HepG2 (cell line): Measurements from ENCODE around the gene JPT1. TPM values are rescaled to one million over a fixed set of nuclear protein-coding genes. Genes with fewer than 3 reads are reported as not detected.

Source experiments
- ATF5 ChIP-seq: sonication (generic); formaldehyde crosslinking; IDR thresholded peaks from 2 replicates; pipeline ENCODE4 v1.4.0; 2020; ENCODE audit warnings: mild to moderate bottlenecking, low read depth, missing genetic modification reagents
- ATRX ChIP-seq: sonication (generic); formaldehyde crosslinking; IDR thresholded peaks from 2 replicates; pipeline ENCODE4 v1.4.0; 2020; ENCODE audit warnings: missing genetic modification reagents, borderline replicate concordance
- CENPT ChIP-seq: sonication (generic); formaldehyde crosslinking; IDR thresholded peaks from 2 replicates; pipeline ENCODE4 v1.8.0; 2022; ENCODE audit warnings: low read depth, mild to moderate bottlenecking, moderate library complexity, missing genetic modification reagents
- EHMT2 ChIP-seq: fragments of 200-600 bp; sonication (generic); IDR thresholded peaks from 2 replicates; pipeline ENCODE4 v1.7.0; 2017; ENCODE audit warnings: antibody characterized with exemption, low read depth, low read length, borderline replicate concordance
- NKX3-1 ChIP-seq: sonication (generic); formaldehyde crosslinking; IDR thresholded peaks from 2 replicates; pipeline ENCODE4 v1.5.0; 2020; ENCODE audit warnings: missing genetic modification reagents
- NRL ChIP-seq: sonication (generic); formaldehyde crosslinking; IDR thresholded peaks from 2 replicates; pipeline ENCODE4 v1.5.0; 2020; ENCODE audit warnings: missing genetic modification reagents, mild to moderate bottlenecking, moderate library complexity, borderline replicate concordance
- PITX1 ChIP-seq: sonication (generic); formaldehyde crosslinking; IDR thresholded peaks from 2 replicates; pipeline ENCODE4 v1.5.1; 2020; ENCODE audit warnings: mild to moderate bottlenecking, missing genetic modification reagents
- RFXAP ChIP-seq: sonication (generic); formaldehyde crosslinking; IDR thresholded peaks from 2 replicates; pipeline ENCODE4 v1.4.0; 2020; ENCODE audit warnings: missing genetic modification reagents, borderline replicate concordance
- ZNF326 ChIP-seq: sonication (generic); formaldehyde crosslinking; IDR thresholded peaks from 2 replicates; pipeline ENCODE4 v1.4.0; 2020; ENCODE audit warnings: missing genetic modification reagents, borderline replicate concordance
- ZNF331 ChIP-seq: sonication (generic); formaldehyde crosslinking; IDR thresholded peaks from 2 replicates; pipeline ENCODE4 v1.4.0; 2020; ENCODE audit warnings: missing genetic modification reagents
- ZNF430 ChIP-seq: sonication (generic); formaldehyde crosslinking; IDR thresholded peaks from 2 replicates; pipeline ENCODE4 v1.9.0; 2021; ENCODE audit warnings: mild to moderate bottlenecking, missing genetic modification reagents
- ZNF431 ChIP-seq: sonication (generic); formaldehyde crosslinking; IDR thresholded peaks from 2 replicates; pipeline ENCODE4 v1.9.0; 2022; ENCODE audit warnings: missing genetic modification reagents, low read depth, mild to moderate bottlenecking, borderline replicate concordance
- ZNF768 ChIP-seq: sonication (generic); formaldehyde crosslinking; IDR thresholded peaks from 2 replicates; pipeline ENCODE4 v1.4.0; 2020; ENCODE audit warnings: missing genetic modification reagents
- ZSCAN21 ChIP-seq: sonication (generic); formaldehyde crosslinking; IDR thresholded peaks from 2 replicates; pipeline ENCODE4 v1.8.0; 2022; ENCODE audit warnings: mild to moderate bottlenecking, missing genetic modification reagents, moderate library complexity, borderline replicate concordance
- polyA plus RNA-seq, 8 experiments: library from polyadenylated mRNA; depleted of rRNA in 3 of 8; stranded (reverse) in 7 of 8; unstranded in 1 of 8; fragments of >200 nt; fragmentation: Illumina TruSeq in 4 of 8; extraction: Trizol in 4 of 8; gene quantifications; 2 replicates each; pipeline versions ENCODE4 v1.2.1 to v1.2.3, GENCODE V29; 2011 to 2016; ENCODE audit warnings: low read depth in 4 of 8, missing spikeins in 1 of 8, mixed read lengths in 1 of 8; ENCODE audit not compliant: insufficient read depth in 1 of 8
- total RNA-seq, 5 experiments: library from RNA; depleted of rRNA; stranded (reverse); fragments of >200 nt; fragmentation: Illumina TruSeq; extraction: Trizol; gene quantifications; 2 replicates each; pipeline ENCODE4 v1.2.3, GENCODE V29; 2016; ENCODE audit warnings: low read depth in 1 of 5
- TF ChIP-seq, protein P1 (sequence below): IDR thresholded peaks from 2 replicates; pipeline ENCODE4 v1.6.1; 2016
- TF ChIP-seq, protein P2 (sequence below): sonication (generic); formaldehyde crosslinking; IDR thresholded peaks from 2 replicates; pipeline ENCODE4 v1.4.0; 2020; ENCODE audit warnings: mild to moderate bottlenecking, missing genetic modification reagents
- TF ChIP-seq, protein P3 (sequence below): sonication (generic); formaldehyde crosslinking; IDR thresholded peaks from 2 replicates; pipeline ENCODE4 v1.4.0; 2020; ENCODE audit warnings: low read depth, mild to moderate bottlenecking, missing genetic modification reagents
- TF ChIP-seq, protein P4 (sequence below): sonication (generic); formaldehyde crosslinking; IDR thresholded peaks from 2 replicates; pipeline ENCODE4 v1.4.0; 2020; ENCODE audit warnings: missing genetic modification reagents, borderline replicate concordance

The JPT1 gene
- total and polyA plus RNA-seq, 2 of the 13 experiments (the other 11 are each of a cell fraction or from before 2014, with no cell fraction given): 43.3 to 256 TPM

GRCh38 chr17:75154195-75155106, at the start of gene JPT1 (continued):
- no peak for TF ChIP-seq ZNF326 (CRISPR knock-in tag)
- peak; percentile 77 for TF ChIP-seq ZNF430 (CRISPR knock-in tag)
- TF ChIP-seq ATF5: no peak
- TF ChIP-seq, protein P1, sequence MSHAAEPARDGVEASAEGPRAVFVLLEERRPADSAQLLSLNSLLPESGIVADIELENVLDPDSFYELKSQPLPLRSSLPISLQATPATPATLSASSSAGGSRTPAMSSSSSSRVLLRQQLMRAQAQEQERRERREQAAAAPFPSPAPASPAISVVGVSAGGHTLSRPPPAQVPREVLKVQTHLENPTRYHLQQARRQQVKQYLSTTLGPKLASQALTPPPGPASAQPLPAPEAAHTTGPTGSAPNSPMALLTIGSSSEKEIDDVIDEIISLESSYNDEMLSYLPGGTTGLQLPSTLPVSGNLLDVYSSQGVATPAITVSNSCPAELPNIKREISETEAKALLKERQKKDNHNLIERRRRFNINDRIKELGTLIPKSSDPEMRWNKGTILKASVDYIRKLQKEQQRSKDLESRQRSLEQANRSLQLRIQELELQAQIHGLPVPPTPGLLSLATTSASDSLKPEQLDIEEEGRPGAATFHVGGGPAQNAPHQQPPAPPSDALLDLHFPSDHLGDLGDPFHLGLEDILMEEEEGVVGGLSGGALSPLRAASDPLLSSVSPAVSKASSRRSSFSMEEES (CRISPR knock-in tag): peak; percentile 54
- peak; percentile 75; the same call in 1 of the 2 replicates for TF ChIP-seq ZNF431
- peak; percentile 93 for TF ChIP-seq ZSCAN21 (CRISPR knock-in tag)
- peak; percentile 76 for TF ChIP-seq ZNF768
- TF ChIP-seq EHMT2: no peak
- no peak; the same call in 1 of the 2 replicates for TF ChIP-seq ZNF331 (CRISPR knock-in tag)
- TF ChIP-seq, protein P2, sequence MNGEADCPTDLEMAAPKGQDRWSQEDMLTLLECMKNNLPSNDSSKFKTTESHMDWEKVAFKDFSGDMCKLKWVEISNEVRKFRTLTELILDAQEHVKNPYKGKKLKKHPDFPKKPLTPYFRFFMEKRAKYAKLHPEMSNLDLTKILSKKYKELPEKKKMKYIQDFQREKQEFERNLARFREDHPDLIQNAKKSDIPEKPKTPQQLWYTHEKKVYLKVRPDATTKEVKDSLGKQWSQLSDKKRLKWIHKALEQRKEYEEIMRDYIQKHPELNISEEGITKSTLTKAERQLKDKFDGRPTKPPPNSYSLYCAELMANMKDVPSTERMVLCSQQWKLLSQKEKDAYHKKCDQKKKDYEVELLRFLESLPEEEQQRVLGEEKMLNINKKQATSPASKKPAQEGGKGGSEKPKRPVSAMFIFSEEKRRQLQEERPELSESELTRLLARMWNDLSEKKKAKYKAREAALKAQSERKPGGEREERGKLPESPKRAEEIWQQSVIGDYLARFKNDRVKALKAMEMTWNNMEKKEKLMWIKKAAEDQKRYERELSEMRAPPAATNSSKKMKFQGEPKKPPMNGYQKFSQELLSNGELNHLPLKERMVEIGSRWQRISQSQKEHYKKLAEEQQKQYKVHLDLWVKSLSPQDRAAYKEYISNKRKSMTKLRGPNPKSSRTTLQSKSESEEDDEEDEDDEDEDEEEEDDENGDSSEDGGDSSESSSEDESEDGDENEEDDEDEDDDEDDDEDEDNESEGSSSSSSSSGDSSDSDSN (CRISPR knock-in tag): peak; percentile 96
- no peak for TF ChIP-seq ATRX (CRISPR knock-in tag)
- TF ChIP-seq CENPT (CRISPR knock-in tag): peak; percentile 37; the same call in 1 of the 2 replicates
- TF ChIP-seq NRL: peak; percentile 82
- TF ChIP-seq, protein P3, sequence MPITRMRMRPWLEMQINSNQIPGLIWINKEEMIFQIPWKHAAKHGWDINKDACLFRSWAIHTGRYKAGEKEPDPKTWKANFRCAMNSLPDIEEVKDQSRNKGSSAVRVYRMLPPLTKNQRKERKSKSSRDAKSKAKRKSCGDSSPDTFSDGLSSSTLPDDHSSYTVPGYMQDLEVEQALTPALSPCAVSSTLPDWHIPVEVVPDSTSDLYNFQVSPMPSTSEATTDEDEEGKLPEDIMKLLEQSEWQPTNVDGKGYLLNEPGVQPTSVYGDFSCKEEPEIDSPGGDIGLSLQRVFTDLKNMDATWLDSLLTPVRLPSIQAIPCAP (CRISPR knock-in tag): no peak
- TF ChIP-seq PITX1 (CRISPR knock-in tag): peak; percentile 55; the same call in 1 of the 2 replicates
- peak; percentile 76; the same call in 1 of the 2 replicates for TF ChIP-seq RFXAP (CRISPR knock-in tag)
- TF ChIP-seq NKX3-1: peak; percentile 47; the same call in 1 of the 2 replicates
- TF ChIP-seq, protein P4, sequence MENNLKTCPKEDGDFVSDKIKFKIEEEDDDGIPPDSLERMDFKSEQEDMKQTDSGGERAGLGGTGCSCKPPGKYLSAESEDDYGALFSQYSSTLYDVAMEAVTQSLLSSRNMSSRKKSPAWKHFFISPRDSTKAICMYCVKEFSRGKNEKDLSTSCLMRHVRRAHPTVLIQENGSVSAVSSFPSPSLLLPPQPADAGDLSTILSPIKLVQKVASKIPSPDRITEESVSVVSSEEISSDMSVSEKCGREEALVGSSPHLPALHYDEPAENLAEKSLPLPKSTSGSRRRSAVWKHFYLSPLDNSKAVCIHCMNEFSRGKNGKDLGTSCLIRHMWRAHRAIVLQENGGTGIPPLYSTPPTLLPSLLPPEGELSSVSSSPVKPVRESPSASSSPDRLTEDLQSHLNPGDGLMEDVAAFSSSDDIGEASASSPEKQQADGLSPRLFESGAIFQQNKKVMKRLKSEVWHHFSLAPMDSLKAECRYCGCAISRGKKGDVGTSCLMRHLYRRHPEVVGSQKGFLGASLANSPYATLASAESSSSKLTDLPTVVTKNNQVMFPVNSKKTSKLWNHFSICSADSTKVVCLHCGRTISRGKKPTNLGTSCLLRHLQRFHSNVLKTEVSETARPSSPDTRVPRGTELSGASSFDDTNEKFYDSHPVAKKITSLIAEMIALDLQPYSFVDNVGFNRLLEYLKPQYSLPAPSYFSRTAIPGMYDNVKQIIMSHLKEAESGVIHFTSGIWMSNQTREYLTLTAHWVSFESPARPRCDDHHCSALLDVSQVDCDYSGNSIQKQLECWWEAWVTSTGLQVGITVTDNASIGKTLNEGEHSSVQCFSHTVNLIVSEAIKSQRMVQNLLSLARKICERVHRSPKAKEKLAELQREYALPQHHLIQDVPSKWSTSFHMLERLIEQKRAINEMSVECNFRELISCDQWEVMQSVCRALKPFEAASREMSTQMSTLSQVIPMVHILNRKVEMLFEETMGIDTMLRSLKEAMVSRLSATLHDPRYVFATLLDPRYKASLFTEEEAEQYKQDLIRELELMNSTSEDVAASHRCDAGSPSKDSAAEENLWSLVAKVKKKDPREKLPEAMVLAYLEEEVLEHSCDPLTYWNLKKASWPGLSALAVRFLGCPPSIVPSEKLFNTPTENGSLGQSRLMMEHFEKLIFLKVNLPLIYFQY (CRISPR knock-in tag): peak; percentile 54
